GM18517 (cell line): ENCODE data around the gene TPSB2.

Source experiments
- ATAC-seq: cut with Tn5 transposase; IDR thresholded peaks from one replicate; pipeline ENCODE4 v1.9.1; 2021; ENCODE audit warnings: mild to moderate bottlenecking, moderate library complexity; ENCODE audit not compliant: unreplicated experiment

TPSB2 gene

DNA sequence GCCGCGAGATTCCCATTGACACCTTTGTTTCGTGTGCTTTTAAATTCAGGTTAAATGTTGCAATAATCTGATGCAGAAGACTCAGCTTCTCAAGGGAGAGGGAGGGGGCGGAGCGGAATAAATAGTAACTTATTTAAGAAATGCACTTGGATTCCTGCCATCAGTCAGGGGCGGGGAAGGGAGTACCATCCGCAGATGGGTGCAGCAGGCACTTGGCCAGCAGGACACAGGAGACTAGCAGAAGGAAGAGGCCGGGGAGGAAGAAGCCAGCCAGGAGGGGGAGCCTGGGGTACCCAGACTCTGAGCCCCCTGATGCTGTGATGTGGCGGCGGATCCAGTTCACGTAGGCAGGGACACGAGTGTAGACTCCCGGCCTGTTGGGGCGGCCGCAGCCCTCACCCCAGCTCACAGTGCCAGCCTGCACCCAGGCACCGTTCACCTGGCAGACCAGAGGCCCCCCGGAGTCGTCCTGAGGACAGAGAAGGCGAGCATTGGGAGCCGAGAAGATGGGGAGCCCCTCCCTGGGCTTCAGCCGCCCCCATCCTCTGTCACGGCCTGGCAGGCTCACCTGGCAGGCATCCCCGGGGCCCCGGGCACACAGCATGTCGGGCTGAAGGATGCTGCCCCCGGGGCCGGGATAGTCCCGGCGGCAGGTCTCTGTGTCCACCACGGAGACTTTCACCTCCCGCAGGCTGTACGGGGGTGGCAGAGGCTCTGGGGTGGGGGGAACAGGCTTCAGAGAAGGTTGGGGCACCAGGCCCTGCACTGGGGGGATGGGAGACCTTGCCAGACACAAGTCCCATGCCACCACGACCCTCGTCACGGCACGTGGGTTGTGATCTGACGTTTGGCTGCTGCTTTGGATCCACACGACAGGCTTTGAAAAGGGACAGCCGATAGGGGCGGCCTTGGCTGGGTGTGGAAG lies 8.1 kb downstream of the TPSB2 start:
- ATAC-seq = no peak

DNA sequence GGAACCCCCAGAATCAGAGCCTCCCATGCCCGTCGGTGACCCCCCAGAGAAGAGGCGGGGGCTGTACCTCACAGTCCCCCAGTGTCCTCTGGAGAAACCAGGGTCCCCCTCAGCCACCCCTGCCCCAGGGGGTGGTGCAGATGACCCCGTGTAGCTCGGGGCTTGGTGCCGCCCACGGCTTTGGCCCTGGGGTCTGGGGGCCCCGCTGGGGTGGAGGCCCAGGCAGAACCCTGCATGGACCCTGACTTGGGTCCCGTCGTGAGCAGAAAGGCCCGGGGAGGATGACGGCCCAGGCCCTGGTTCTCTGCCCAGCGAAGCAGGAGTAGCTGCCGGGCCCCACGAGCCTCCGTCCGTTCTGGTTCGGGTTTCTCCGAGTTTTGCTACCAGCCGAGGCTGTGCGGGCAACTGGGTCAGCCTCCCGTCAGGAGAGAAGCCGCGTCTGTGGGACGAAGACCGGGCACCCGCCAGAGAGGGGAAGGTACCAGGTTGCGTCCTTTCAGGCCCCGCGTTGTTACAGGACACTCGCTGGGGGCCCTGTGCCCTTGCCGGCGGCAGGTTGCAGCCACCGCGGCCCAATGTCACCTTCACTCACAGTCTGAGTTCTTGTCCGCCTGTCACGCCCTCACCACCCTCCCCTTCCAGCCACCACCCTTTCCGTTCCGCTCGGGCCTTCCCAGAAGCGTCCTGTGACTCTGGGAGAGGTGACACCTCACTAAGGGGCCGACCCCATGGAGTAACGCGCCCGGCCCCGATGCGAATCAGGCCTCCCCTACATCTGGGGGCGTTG lies 8.9 kb downstream of the TPSB2 start:
- no peak for ATAC-seq

DNA sequence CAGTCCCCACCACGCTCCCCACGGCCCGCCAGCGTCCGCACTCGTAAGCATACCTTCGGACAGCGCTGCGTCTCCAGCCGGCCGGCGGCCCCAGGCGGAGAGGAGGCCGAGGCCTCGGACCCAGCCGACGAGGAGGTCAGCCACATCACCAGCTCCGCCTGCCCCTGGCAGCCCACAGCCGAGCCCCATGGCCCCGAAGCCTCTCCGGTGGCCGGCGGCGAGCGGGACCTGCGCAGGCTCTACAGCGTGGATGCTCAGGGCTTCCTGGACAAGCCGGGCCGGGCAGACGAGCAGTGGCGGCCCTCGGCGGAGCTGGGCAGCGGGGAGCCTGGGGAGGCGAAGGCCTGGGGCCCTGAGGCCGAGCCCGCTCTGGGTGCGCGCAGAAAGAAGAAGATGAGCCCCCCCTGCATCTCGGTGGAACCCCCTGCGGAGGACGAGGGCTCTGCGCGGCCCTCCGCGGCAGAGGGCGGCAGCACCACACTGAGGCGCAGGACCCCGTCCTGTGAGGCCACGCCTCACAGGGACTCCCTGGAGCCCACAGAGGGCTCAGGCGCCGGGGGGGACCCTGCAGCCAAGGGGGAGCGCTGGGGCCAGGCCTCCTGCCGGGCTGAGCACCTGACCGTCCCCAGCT lies 9.8 kb downstream of the TPSB2 start:
- ATAC-seq = no peak

DNA sequence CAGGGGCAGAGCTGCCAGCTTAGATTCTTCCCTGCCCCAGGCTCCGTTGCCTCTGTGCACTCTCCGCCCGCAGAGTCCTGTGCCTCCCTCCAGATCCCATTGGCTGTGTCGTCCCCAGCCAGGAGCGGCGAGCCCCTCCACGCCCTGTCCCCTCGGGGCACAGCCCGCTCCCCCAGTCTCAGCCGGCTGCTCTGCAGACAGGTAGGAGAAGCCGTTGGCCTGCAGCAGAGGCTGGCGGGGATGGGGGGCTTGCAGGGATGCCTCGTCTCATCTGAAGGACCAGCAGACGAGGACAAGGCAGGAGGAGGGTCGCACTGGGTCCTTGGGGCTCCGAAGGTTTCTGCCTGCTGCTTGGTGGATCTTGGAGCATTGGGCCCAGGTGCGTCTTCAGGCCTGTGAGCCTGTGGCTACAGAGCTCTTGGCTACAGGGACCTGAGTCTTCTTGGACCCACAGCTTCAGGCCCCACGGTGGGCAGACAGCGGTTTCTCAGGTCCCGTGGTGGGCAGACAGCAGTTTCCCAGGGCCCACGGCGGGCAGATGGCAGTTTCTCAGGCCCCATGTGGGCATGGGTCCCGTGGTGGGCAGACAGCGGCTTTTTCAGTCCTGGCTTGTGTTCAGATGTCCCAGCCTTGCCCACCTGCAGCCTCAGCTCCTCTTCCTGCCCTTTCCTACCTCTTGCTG lies 10.9 kb downstream of the TPSB2 start:
- no peak for ATAC-seq

DNA sequence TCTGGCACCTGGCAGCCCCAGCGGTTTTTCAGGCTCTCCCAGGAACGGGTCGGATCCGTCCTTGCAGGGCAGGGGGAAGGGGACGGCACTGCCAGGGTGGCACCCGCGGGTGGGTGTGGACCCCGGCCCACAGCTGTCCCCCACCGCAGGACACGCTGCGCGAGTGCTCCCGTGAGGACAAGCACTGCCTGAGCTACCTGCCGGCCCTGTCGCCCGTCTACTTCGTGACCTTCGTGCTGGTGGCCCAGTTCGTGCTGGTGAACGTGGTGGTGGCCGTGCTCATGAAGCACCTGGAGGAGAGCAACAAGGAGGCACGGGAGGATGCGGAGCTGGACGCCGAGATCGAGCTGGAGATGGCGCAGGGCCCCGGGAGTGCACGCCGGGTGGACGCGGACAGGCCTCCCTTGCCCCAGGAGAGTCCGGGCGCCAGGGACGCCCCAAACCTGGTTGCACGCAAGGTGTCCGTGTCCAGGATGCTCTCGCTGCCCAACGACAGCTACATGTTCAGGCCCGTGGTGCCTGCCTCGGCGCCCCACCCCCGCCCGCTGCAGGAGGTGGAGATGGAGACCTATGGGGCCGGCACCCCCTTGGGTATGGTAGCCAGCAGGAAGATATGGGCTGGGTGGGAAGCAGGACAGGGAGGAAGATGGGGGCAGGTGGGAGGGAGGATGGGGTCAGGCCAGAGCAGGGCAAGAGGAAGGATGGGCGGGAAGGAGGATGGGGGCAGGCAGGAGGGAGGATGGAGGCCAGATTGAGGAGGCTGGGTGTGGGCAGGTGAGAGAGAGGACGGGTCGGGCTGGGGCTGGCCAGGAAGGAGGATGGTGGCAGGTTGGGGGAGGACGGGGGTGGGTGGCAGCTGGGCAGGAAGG lies 11.7 kb downstream of the TPSB2 start:
- ATAC-seq = no peak

DNA sequence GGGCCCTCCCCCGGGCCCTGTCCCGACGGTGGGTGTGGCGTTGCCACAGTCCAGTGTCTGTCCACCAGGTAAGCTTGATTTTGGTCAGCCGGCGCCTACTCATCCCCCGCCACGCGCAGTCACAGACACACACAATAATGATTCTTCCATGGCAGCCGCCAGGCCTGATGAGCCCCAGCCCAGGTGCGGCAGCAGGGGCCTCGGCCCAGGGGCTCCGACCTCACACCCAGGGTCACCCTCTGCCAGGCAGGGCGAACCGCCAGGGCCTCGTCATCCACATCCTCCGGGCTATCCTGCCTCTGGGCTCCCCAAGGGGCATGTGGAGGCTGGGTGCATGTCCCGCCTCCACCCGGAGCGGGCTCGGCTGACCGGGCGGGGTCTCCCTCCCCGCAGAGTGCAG lies 12.5 kb downstream of the TPSB2 start:
- no peak for ATAC-seq

DNA sequence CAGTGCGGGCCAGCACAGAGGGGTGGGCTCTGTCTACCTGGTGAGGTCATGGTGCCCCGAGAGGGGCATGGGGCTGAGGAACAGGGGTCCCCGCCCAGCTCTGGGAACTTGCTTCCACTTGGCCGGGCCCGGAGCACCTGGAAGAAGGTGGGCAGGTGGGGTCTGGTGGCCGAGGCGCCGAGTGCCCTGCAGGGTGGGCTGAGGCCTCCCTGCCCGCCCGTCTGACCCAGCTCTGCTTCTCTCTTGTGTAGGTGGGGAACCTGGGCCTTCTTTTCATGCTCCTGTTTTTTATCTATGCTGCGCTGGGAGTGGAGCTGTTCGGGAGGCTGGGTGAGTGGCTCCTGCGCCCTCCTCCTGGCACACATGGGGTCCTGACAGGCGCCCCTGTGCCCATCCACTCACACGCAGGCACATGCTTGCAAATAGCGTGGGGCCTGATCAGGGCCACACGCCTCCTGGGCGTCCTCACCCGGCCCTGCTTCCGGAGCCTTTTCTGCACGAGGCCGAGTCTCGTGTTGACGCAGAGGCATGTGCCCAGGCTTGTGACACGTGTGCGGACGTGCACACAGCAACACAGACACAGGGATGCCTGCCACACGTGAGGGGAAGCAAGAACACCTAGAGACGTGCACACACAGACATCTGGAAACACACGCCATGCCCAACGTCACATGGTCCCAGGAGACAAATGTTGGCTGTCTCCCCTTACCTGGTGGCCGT lies 13.1 kb downstream of the TPSB2 start:
- ATAC-seq = no peak

DNA sequence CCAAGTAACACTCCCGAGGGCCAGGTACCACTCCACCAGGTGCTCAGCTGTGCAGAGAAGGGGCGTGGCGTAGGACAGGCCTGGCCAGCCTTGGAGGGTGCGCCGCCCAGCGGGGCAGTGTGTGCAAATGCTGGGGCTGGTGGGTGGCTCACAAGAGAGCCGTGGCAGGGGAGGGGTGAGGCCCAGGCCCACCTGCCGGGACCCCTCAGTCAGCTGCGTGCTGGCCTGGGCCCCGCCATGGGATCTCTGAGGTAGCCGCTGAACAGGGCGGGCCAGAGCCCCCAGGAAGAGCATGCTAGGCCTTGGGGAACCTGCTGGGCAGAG lies 13.7 kb downstream of the TPSB2 start:
- no peak for ATAC-seq

DNA sequence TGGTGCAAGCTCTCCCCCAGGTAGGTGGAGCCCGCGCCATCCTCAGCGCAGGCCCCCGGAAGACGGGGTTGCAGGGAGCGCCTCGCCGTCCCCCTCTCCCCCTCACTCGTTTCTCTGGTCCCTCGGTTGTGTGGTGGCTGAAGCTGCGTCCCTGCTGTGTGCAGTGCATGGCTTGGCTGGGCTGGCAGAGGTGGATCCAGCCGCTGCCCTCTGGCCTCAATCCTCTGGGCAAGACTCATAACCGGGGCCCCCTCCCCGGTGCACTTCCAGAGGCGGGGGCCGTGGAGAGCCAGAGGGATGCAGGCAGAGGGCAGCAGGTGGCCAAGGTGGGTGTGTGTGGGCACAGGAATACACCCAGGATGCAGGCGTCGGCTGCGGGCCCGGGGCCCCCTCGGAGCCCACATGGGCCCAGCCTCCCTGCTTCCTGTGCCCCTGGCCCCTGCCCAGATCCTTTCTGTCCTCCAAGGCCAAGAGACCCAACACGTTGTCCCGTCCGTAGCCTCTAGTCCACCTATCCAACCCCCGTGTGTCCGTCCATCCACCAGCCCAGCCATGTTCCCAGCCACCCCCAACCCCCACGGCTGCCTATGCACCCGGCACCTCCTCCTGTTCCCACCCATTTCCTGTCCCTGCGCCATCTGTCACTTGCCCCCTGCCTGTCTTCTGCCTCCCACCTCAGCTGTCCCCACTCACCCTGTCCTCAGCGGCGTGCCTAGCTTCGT lies 14.2 kb downstream of the TPSB2 start:
- ATAC-seq = no peak

DNA sequence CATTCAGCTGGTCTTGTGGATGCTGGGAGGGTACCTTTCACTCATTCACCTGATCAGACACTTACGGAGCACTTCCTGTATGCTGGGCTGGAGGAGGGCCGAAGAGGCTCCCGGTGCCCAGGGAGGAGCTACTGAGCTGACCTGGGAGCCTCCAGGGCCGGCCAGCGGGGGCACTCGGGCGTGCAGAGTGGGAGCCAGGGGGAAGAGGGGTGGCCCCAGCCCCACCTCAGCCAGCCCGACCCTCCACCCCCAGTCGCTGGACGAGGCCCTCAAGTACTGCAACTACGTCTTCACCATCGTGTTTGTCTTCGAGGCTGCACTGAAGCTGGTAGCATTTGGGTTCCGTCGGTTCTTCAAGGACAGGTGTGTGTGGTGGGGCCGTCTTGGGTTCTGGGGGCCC lies 15.3 kb downstream of the TPSB2 start:
- ATAC-seq = no peak

DNA sequence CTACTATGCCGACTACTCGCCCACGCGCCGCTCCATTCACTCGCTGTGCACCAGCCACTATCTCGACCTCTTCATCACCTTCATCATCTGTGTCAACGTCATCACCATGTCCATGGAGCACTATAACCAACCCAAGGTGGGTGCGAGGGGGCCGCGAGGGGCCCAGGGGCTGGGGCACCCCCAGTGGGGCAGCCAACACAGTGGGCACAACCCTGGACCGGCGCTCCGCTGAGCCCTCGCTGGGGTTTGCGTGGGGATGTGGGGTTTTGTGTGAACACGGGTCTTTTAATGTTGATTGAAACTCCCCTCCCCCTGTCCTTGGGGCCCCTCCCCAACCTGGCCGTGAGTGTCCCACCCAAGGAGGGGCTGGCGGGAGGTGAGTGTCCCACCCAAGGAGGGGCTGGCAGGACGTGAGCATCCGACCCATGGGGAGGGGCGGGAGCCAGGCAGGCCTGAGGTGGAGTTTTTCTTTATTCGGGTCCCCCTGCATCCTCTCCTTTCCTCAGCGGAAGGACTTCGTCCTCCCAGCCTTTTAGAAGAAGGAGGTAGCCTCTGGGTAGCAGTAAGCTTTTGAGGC lies 16.1 kb downstream of the TPSB2 start:
- no peak for ATAC-seq

DNA sequence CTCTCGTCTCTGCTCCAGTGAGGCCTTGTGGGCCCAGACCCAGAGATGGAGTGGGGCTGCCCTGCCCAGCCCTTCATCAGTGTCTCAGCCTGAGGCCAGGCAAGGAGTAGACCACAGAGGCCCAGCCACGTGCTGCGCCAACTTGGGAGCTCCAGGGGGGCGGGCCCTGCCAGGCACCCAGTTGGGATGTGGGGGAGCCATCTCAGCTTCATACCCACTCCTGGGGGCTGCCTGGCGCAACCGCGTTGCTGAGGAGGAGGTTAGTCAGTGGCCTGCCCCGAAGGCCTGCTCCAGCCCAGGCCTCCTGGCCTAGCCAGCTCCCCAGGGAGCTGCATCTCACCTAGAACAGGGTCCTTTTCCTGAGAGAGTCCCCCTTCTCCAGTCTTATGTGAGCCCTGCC lies 16.8 kb downstream of the TPSB2 start:
- ATAC-seq = no peak

DNA sequence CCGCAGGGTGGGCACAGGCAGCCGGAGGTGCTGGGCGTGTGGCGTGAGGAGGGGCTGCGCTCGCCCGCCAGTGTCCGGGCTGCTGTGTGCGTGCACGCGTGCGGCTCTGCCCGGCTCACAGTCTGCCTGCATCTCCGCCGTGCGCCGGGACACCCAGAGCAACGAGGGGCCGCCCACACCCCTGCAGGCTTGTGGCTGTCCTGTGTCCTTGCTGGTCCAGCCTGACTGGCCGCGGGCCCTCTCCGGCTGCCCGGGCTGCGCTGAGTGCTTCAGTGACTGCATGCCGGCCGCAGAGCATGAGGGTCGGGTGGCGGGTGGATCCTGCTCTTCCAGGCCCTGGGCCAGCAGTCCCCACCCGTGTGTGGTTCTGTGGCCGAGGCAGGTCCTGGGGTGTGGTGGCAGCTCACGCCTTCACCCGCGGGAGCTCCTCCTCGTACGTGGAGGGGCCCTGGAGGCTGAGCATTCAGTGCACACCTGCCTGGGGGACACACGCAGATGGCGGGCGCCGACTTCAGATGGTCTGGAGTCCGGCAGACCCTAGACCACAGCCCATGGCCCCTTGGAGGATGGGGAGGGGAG lies 17.3 kb downstream of the TPSB2 start:
- ATAC-seq = no peak

DNA sequence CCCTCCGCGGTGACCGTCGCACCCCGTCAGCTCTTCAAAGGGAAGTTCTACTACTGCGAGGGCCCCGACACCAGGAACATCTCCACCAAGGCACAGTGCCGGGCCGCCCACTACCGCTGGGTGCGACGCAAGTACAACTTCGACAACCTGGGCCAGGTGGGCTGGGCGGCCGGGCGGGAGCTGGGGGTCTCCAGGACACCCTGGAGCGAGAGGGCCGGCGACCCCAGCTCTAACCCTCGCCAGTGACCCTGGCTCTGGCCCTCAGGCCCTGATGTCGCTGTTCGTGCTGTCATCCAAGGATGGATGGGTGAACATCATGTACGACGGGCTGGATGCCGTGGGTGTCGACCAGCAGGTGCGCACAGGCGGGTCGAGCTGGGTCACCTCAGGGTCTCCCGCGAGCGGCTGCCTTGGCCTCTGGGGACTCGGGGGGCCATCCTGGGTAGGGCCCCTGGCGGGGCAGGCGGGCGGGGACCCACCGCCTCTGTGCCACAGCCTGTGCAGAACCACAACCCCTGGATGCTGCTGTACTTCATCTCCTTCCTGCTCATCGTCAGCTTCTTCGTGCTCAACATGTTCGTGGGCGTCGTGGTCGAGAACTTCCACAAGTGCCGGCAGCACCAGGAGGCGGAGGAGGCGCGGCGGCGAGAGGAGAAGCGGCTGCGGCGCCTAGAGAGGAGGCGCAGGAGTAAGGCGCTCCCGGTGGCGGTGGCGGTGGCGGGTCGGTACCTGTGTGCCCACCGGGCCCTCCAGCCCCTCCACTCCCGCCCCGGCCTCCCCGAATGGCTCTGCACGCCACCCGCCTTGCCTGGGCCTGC lies 18.3 kb downstream of the TPSB2 start:
- ATAC-seq = no peak

DNA sequence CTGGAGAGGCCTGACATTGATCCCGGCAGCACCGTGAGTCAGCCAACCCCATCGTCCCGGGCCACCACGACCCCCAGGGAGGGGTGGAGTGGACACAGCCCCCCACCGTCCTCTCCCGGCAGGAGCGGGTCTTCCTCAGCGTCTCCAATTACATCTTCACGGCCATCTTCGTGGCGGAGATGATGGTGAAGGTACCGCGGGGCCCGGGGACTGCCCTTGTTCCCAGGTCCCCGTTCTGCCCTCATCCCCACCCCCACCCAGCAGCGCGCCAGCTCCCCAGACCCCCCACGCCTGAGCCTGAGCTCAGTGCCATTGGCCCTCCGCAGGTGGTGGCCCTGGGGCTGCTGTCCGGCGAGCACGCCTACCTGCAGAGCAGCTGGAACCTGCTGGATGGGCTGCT lies 19.5 kb downstream of the TPSB2 start:
- no peak for ATAC-seq

DNA sequence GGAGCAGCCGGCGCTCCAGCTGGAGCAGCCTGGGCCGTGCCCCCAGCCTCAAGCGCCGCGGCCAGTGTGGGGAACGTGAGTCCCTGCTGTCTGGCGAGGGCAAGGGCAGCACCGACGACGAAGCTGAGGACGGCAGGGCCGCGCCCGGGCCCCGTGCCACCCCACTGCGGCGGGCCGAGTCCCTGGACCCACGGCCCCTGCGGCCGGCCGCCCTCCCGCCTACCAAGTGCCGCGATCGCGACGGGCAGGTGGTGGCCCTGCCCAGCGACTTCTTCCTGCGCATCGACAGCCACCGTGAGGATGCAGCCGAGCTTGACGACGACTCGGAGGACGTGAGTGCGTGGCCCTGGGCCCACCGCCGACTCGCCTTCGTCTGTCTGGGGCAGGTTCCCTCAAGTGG lies 20.9 kb downstream of the TPSB2 start:
- ATAC-seq = no peak

DNA sequence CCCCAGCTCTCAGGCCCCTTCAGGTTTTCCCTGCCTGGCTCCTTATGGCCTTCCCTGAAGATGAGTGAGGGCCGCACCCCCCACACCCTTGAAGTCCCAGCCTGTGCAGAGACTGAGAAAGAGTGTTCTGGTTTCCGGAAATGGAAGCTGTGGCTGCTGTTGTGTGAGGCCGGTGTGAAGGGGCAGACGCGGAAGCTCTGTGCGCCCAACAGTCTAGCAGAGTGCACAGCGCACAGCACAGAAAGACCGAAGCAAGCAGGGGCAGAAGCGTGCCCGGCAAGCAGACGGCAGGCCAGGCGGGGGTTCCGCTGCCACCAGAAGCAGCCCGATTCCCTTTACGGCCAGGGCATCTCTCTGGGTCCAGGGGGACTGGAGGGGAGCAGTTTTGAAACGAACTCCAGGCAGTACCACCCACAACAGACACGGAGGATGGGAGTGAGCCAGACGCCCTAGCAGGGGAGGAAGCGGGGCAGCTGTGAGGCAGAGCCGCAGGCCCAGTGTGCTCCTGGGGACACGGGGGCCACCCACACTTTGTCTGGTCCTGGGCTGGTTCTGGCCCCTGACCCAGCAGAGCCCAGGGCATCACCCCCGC lies 21.6 kb downstream of the TPSB2 start:
- ATAC-seq = no peak
